Measurements from ENCODE around the gene PLD4. TPM values are rescaled to one million over a fixed set of nuclear protein-coding genes. Genes with fewer than 3 reads are reported as not detected.

The PLD4 gene
- total RNA-seq, 2 donors from 2014 or later = 1.1 to 4.0 TPM

- peak in 1 of 3 donors; percentile 8 for DNase-seq
- H3K4me1 Mint-ChIP-seq = peaks cover 4% of the 10 kb centered on the region
- H3K4me3 Mint-ChIP-seq = peak overlapping the region; percentile 28
These were observed 7.3 kb downstream of the PLD4 start for GRCh38 chr14:104931771-104932675.

DNA sequence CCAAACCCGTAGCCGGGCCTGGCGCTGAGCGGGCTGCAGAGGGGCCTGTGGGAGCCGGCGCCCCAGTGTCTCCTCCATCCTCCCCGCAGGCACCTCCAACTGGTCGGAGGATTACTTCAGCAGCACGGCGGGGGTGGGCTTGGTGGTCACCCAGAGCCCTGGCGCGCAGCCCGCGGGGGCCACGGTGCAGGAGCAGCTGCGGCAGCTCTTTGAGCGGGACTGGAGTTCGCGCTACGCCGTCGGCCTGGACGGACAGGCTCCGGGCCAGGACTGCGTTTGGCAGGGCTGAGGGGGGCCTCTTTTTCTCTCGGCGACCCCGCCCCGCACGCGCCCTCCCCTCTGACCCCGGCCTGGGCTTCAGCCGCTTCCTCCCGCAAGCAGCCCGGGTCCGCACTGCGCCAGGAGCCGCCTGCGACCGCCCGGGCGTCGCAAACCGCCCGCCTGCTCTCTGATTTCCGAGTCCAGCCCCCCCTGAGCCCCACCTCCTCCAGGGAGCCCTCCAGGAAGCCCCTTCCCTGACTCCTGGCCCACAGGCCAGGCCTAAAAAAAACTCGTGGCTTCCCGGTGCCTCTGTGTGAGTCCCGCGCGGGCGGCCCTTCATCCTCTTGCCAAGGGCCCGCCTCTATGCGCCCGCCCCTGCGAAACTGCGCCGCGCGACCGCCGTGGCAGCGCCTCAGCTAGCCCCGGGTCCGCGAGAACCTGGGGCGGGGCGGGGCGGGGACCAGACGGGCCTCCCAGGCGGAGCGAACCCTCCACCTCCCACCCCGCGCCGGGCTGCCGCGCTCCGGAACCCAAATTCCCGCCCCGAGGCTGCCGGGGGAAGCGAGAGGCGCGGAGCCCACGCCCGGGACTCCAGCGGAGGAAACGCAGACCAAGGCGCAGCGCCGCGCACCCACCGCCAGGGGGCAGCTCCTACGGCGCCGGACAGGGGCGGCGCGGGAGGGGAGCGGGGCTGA is 8.3 kb downstream of the PLD4 start:
- peaks cover 23% of the 10 kb centered on the region for H3K27me3 Mint-ChIP-seq
- H3K4me3 Mint-ChIP-seq = peak overlapping the region; percentile 77
- peak; percentile 72 to 86 (median 78) for DNase-seq
- H3K4me1 Mint-ChIP-seq = peaks cover 4% of the 10 kb centered on the region
- no peak overlapping the region for H3K27ac Mint-ChIP-seq
- no peaks in the 10 kb centered on the region for H3K36me3 Mint-ChIP-seq (ENCODE audit: low read depth)
- ATAC-seq = peak; percentile 93
- no peaks in the 10 kb centered on the region for H3K9me3 ChIP-seq (ENCODE audit: control insufficient read depth, low read length, poor library complexity, severe bottlenecking)

More at GRCh38 chr14:104931771-104932675, 7.3 kb downstream of the PLD4 start:
- Mint-ChIP-seq H3K36me3 (ENCODE audit: low read depth) (no peaks in the 10 kb centered on the region), H3K27me3 (peaks cover 21% of the 10 kb centered on the region), H3K27ac (no peak overlapping the region)
- no peaks in the 10 kb centered on the region for H3K9me3 ChIP-seq (ENCODE audit: control insufficient read depth, low read length, poor library complexity, severe bottlenecking)
- no peak for ATAC-seq

DNA sequence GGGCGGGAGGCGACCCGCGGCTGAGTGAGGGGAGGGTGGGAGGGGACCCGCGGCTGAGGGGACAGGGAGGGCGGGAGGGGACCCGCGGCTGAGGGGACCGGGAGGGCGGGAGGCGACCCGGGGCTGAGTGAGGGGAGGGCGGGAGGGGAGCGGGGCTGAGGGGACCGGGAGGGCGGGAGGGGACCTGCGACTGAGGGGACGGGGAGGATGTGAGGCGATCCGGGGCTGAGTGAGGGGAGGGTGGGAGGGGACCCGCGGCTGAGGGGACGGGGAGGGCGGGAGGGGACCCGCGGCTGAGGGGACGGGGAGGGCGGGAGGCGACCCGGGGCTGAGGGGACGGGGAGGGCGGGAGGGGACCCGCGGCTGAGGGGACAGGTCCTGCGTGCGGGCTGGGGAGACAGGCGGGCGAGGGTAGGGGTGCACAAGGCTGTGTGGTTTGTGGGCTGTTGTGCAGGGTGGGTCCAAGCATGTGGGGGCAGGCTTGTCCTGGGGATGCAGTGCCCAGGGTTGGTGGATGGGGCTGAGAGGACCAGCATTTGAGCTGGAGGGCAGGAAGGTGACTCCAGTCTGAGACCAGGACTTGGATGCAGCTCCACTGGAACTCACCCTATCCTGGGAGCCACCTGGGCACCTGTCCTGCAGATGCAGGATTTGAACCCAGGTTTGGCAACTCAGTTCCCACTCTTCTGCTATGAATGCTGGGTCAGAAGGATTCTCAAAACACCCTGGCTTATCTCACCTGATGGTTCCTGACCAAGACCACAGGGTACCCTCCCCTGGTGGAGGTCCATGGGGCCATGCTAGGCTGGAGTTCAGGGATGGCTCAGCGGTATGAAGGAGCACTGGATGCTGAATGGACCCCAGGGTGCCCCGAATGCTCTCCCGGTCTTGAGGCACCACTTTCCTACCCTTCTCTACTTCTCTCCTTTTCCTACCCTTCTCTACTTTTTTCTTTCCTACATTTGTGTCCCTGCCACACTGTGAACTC is 9.4 kb downstream of the PLD4 start:
- Mint-ChIP-seq H3K4me3 (peak overlapping the region; percentile 80), H3K4me1 (peaks cover 4% of the 10 kb centered on the region), H3K27me3 (peaks cover 19% of the 10 kb centered on the region), H3K27ac (no peak overlapping the region), H3K36me3 (ENCODE audit: low read depth) (no peaks in the 10 kb centered on the region)
- DNase-seq (peak in 1 of 3 donors; percentile 9), ATAC-seq (no peak)
- H3K9me3 ChIP-seq (ENCODE audit: control insufficient read depth, low read length, poor library complexity, severe bottlenecking) = no peaks in the 10 kb centered on the region

- H3K9me3 ChIP-seq (ENCODE audit: control insufficient read depth, low read length, poor library complexity, severe bottlenecking) = no peaks in the 10 kb centered on the region
- Mint-ChIP-seq H3K4me1 (peaks cover 4% of the 10 kb centered on the region), H3K36me3 (ENCODE audit: low read depth) (no peaks in the 10 kb centered on the region), H3K4me3 (peak overlapping the region; percentile 80), H3K27ac (no peak overlapping the region), H3K27me3 (peaks cover 16% of the 10 kb centered on the region)
- no peak for ATAC-seq
- no peak for DNase-seq
These were observed 10.5 kb downstream of the PLD4 start for GRCh38 chr14:104935026-104935650.

DNA sequence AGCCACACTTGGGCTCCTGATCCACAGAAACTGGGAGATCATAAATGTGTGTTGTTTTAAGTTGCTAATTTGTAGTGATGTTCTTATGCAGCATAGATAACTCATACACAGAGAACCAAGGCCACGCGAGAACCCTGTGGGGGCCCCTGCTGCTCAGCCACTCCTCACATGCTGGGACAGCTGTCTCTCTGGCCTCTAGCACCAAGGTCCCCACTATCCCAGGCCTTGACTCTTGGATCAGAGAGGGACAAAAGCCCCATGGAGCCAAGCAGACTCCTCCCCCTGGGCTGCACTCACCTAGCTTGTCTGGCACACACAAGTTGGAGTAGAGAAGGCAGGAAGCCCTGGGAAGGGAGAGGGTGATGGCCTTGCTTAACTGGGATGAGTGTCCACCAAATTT is 11.3 kb downstream of the PLD4 start:
- no peaks in the 10 kb centered on the region for H3K9me3 ChIP-seq (ENCODE audit: control insufficient read depth, low read length, poor library complexity, severe bottlenecking)
- DNase-seq (no peak), ATAC-seq (no peak)
- no peak overlapping the region for H3K4me3 Mint-ChIP-seq
- H3K27ac Mint-ChIP-seq = no peak overlapping the region
- peaks cover 7% of the 10 kb centered on the region for H3K4me1 Mint-ChIP-seq
- H3K36me3 Mint-ChIP-seq (ENCODE audit: low read depth) = no peaks in the 10 kb centered on the region
- peaks cover 16% of the 10 kb centered on the region for H3K27me3 Mint-ChIP-seq

DNA sequence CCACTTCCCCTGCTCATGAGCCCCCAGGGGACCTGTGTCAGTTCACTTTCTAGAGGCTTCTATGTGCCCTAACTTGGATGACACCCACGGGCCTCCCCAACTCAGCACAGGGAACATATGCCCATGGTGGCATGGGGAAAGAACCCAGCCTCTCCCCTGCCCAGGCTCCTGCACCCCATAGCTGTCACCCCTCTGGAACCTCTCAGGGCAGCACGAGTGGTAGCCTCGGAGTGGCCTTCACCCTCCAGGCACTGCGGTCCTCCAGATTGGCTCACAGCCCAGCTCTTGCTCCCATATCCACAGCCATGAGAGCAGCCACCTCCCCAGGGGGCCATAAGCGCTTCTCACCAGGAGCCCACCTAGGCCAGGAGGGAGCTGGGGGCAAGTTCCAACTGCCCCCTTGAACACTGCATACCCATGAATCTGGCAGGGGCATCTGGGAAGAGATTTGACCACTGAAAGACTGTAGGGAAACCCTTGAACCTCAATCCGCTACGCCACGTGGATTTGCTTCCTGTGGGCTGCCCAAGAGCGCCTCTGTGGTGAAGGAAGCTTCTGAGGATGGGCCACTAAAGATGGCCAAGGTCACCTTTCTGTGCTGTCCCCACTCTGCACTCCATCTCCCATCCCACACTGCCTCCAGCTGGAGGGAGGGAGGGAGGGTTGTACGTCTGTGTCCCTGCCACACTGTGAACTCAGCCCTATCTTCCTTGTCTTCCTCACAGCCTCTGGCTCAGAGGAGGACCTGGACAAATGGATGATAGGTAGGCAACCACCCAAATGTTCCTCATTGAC is 11.9 kb downstream of the PLD4 start:
- Mint-ChIP-seq H3K4me1 (peaks cover 7% of the 10 kb centered on the region), H3K27ac (no peak overlapping the region), H3K27me3 (peaks cover 16% of the 10 kb centered on the region), H3K36me3 (ENCODE audit: low read depth) (no peaks in the 10 kb centered on the region), H3K4me3 (no peak overlapping the region)
- H3K9me3 ChIP-seq (ENCODE audit: control insufficient read depth, low read length, poor library complexity, severe bottlenecking) = no peaks in the 10 kb centered on the region
- peak in 1 of 3 donors; percentile 5 for DNase-seq
- no peak for ATAC-seq

- ATAC-seq (no peak), DNase-seq (no peak)
- no peaks in the 10 kb centered on the region for H3K36me3 Mint-ChIP-seq (ENCODE audit: low read depth)
- H3K27me3 Mint-ChIP-seq = peaks cover 16% of the 10 kb centered on the region
- peaks cover 7% of the 10 kb centered on the region for H3K4me1 Mint-ChIP-seq
- no peaks in the 10 kb centered on the region for H3K9me3 ChIP-seq (ENCODE audit: control insufficient read depth, low read length, poor library complexity, severe bottlenecking)
- no peak overlapping the region for H3K27ac Mint-ChIP-seq
- no peak overlapping the region for H3K4me3 Mint-ChIP-seq
These were observed 12.5 kb downstream of the PLD4 start for GRCh38 chr14:104937161-104937560.

- H3K9me3 ChIP-seq (ENCODE audit: control insufficient read depth, low read length, poor library complexity, severe bottlenecking) = no peaks in the 10 kb centered on the region
- Mint-ChIP-seq H3K27me3 (peaks cover 16% of the 10 kb centered on the region), H3K27ac (no peak overlapping the region), H3K4me3 (no peak overlapping the region), H3K4me1 (peaks cover 7% of the 10 kb centered on the region), H3K36me3 (ENCODE audit: low read depth) (no peaks in the 10 kb centered on the region)
- DNase-seq = no peak
- ATAC-seq = no peak
These were observed 13.2 kb downstream of the PLD4 start for GRCh38 chr14:104937694-104938365.

- peaks cover 16% of the 10 kb centered on the region for H3K27me3 Mint-ChIP-seq
These were observed 13.8 kb downstream of the PLD4 start for GRCh38 chr14:104938436-104938835.

DNA sequence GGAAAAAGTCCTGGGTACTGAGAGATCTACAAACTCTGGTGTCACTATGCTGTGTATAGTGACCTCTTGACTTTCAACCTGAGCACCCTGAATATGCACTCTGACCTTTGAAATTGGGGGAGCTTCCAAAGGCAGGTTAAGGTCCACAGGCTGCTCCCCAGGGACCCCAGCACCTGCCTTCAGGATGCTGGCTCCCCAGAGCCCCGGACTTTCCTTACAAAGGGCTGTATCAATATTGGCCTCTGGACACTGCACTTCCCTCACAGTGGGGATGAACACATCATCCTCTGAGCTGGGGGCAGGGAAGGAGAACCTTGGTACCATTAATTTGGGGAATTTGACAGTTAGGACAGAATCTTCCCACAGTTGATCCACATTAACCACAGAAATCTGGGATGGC is 14.3 kb downstream of the PLD4 start:
- ATAC-seq (no peak), DNase-seq (no peak)
- Mint-ChIP-seq H3K27me3 (peaks cover 16% of the 10 kb centered on the region), H3K4me3 (no peak overlapping the region), H3K36me3 (ENCODE audit: low read depth) (no peaks in the 10 kb centered on the region), H3K4me1 (peaks cover 5% of the 10 kb centered on the region), H3K27ac (no peak overlapping the region)
- H3K9me3 ChIP-seq (ENCODE audit: control insufficient read depth, low read length, poor library complexity, severe bottlenecking) = no peaks in the 10 kb centered on the region

More at GRCh38 chr14:104938436-104938835, 13.8 kb downstream of the PLD4 start:
- Mint-ChIP-seq H3K4me3 (no peak overlapping the region), H3K36me3 (ENCODE audit: low read depth) (no peaks in the 10 kb centered on the region), H3K4me1 (peaks cover 5% of the 10 kb centered on the region), H3K27ac (no peak overlapping the region)
- ATAC-seq (no peak), DNase-seq (no peak)
- no peaks in the 10 kb centered on the region for H3K9me3 ChIP-seq (ENCODE audit: control insufficient read depth, low read length, poor library complexity, severe bottlenecking)
